Lower leg skin (tissue), 3 donors: Measurements from ENCODE around the gene TPT1.

Experiments used
- CTCF ChIP-seq, 3 donors: fragments of 450-650 bp; IDR thresholded peaks; one replicate each; pipeline ENCODE4 v1.5.1; 2016; ENCODE audit warnings: antibody characterized with exemption in 3 of 3, mild to moderate bottlenecking in 3 of 3, moderate library complexity in 2 of 3
- POLR2A ChIP-seq, 2 donors: fragments of 450-650 bp; IDR thresholded peaks; one replicate each; pipeline ENCODE4 v1.6.1; 2016 to 2017; ENCODE audit warnings: antibody characterized with exemption in 2 of 2, mild to moderate bottlenecking in 1 of 2, moderate library complexity in 1 of 2

GRCh38 chr13:45300190-45300985, 40.6 kb downstream of the TPT1 start:
- TF ChIP-seq CTCF (IDR thresholded peaks at IDR 0.05) = no peak
- no peak for TF ChIP-seq POLR2A (IDR thresholded peaks at IDR 0.05)
